Common myeloid progenitor, CD34-positive (primary cell): ENCODE data around the gene NIPSNAP2.
"Not testable (repeated sequence)": the region's sequence is repeated elsewhere in the genome, so short reads cannot be mapped to it uniquely, and the experiment has no call there.

Experiments used
- CTCF ChIA-PET: fragments of 350-600 bp; sonication (Branson Sonifier 250); formaldehyde crosslinking; loops from one replicate; lab custom pipeline; 2021; ENCODE audit warnings: antibody characterized with exemption; lab: Charles Lee
- POLR2A ChIA-PET: fragments of 350-600 bp; sonication (Branson Sonifier 250); formaldehyde crosslinking; loops from one replicate; lab custom pipeline; 2021; ENCODE audit warnings: antibody characterized with exemption; lab: Charles Lee
- DNase-seq, 3 donors: peaks; one replicate each; pipeline versions ENCODE4 v3.0.0 to v3.0.0-alpha.2; 2013
- H3K27ac ChIP-seq, 2 experiments: 1 replicate in 1 of 2; 2 replicates in 1 of 2; pipeline ENCODE4 v1.7.0; 2013; ENCODE audit warnings: inconsistent platforms in 2 of 2, low read length in 2 of 2, mild to moderate bottlenecking in 2 of 2, low read depth in 1 of 2, moderate library complexity in 1 of 2; ENCODE audit not compliant: severe bottlenecking in 2 of 2, insufficient read depth in 1 of 2, poor library complexity in 1 of 2
- H3K27me3 ChIP-seq, 5 experiments: replicated peaks in 2 of 5; 1 replicate in 3 of 5; 2 replicates in 2 of 5; pipeline versions ENCODE4 v1.6.1 to v1.7.0; 2013; ENCODE audit warnings: low read length in 4 of 5, mild to moderate bottlenecking in 2 of 5, moderate library complexity in 2 of 5, inconsistent platforms in 1 of 5; ENCODE audit not compliant: insufficient read depth in 5 of 5, control insufficient read depth in 4 of 5
- H3K36me3 ChIP-seq, 4 experiments: 1 replicate in 2 of 4; 2 replicates in 2 of 4; pipeline versions ENCODE4 v1.6.1 to v1.7.0; 2013; ENCODE audit warnings: low read length in 3 of 4, control low read depth in 1 of 4, mild to moderate bottlenecking in 1 of 4; ENCODE audit not compliant: control insufficient read depth in 4 of 4, insufficient read depth in 4 of 4
- H3K4me1 ChIP-seq, 4 experiments: 1 replicate in 3 of 4; 2 replicates in 1 of 4; pipeline versions ENCODE4 v1.6.1 to v1.7.1; 2013; ENCODE audit warnings: low read length in 3 of 4, mild to moderate bottlenecking in 3 of 4, control low read depth in 1 of 4, inconsistent platforms in 1 of 4, moderate library complexity in 1 of 4; ENCODE audit not compliant: control insufficient read depth in 4 of 4, insufficient read depth in 4 of 4; ENCODE audit errors: control extremely low read depth in 1 of 4
- H3K4me3 ChIP-seq, 7 experiments: 1 replicate in 4 of 7; 2 replicates in 3 of 7; pipeline versions ENCODE4 v1.5.1 to v1.7.0; 2013; ENCODE audit warnings: mild to moderate bottlenecking in 7 of 7, low read length in 6 of 7, moderate library complexity in 6 of 7, inconsistent platforms in 2 of 7, low read depth in 2 of 7, control low read depth in 1 of 7; ENCODE audit not compliant: insufficient read depth in 4 of 7, control insufficient read depth in 1 of 7; ENCODE audit errors: extremely low read depth in 1 of 7
- H3K9me3 ChIP-seq, 5 experiments: 1 replicate in 4 of 5; 2 replicates in 1 of 5; pipeline versions ENCODE4 v1.6.1 to v1.7.1; 2013; ENCODE audit warnings: low read length in 4 of 5, mild to moderate bottlenecking in 2 of 5, inconsistent platforms in 1 of 5, low read depth in 1 of 5, moderate library complexity in 1 of 5; ENCODE audit not compliant: control insufficient read depth in 4 of 5, insufficient read depth in 2 of 5; ENCODE audit errors: control extremely low read depth in 1 of 5
- WGBS: methylation state at CpG from one replicate; pipeline ENCODE4 v1.1.5; 2013; ENCODE audit not compliant: insufficient coverage; 5-methylcytosine and 5-hydroxymethylcytosine counted together

NIPSNAP2 gene

DNA sequence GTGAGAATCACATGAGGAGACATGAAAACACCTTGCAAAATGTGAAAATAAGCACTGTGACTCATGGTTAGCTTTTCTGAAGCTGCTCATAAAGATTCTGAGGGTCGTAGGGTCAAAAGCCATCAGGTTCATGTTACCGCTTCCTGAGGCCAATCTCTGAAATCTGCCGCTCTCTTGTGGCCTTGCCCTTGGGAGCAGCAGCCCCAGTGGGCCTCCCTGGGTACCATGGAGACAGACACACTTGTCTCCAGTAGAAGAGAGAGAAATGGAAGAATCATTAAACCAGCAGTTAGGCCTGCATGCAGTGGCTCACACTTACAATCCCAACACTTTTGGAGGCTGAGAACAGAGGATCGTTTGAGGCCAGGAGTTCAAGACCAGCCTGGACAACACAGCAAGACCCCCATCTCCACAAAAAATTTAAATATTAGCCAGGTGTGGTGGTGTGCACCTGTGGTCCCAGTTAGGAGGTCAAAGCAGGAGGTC, 42.8 kb downstream of the NIPSNAP2 start:
- Histone ChIP-seq H3K4me3 (no peak overlapping the region), H3K27me3 (no peaks in the 10 kb centered on the region), H3K4me1 (no peaks in the 10 kb centered on the region), H3K36me3 (peaks cover 0 to 6% (median 2%) of the 10 kb centered on the region in 4 experiments), H3K9me3 (no peaks in the 10 kb centered on the region), H3K27ac (no peak overlapping the region)
- 81% methylated on average over 3 of the region's 4 CpGs for WGBS
- no peak for DNase-seq
- ChIA-PET CTCF (interaction anchor here (0.7 to 10.2 kb wide), 5 partner anchors 8 to 66 kb away, joined by 3 to 123 read pairs (median 4); no protein-coding TSS in a partner anchor), POLR2A (no interaction called here)

DNA sequence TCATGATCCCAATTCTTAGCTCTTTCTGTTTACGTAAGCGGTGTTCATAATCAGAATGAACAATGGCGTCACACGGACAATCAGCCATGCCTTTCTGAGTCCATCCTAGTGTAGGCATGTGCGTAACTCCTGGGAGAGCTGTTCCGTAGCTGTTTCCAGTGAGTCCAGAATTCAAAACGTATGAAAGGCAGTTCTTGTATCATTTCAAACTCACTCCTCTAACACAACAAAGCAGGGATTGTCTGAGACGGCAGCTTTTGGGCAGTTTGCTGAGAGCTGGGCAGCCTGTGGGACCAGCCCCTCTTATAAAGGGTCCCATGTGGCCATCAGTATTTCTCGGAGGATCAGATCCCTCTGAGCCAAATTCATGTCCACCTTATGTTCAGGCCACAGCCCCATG, 43.5 kb downstream of the NIPSNAP2 start:
- Histone ChIP-seq H3K27me3 (no peaks in the 10 kb centered on the region), H3K4me3 (no peak overlapping the region), H3K36me3 (peaks cover 0 to 7% (median 3%) of the 10 kb centered on the region in 4 experiments), H3K4me1 (no peaks in the 10 kb centered on the region), H3K27ac (no peak overlapping the region), H3K9me3 (no peaks in the 10 kb centered on the region)
- ChIA-PET POLR2A (no interaction called here), CTCF (interaction anchor here (1.8 to 10.2 kb wide), 2 partner anchors 55 to 65 kb away, joined by 6 to 123 read pairs; no protein-coding TSS in a partner anchor)
- 100% methylated on average over 5 of the region's 9 CpGs for WGBS
- DNase-seq = no peak

DNA sequence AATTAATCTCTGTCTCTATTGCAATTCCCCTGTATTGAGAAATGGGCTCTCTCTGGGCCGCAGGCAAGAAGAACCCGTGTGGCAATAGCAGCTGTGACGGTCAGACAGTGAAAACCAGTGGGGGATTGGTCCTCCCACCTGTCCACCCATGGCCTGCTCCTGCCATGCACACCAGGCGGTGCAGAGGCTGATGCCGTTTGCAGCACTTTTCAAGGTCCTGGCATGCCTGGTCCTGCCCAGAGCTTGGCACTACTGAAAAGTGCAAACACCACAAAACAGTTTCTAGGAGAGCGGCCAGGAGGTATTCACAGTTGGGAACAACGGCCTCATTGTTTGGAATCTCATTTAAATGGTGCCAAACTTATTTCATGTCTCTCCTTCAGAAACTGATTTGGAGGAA, 45.3 kb downstream of the NIPSNAP2 start:
- ChIA-PET CTCF (interaction anchor here (0.9 kb wide), 1 partner anchor 67 kb away, joined by 3 read pairs; no protein-coding TSS in a partner anchor), POLR2A (interaction anchor here (0.6 kb wide), 1 partner anchor 100 kb away, joined by 3 read pairs; no protein-coding TSS in a partner anchor)
- Histone ChIP-seq H3K27me3 (no peaks in the 10 kb centered on the region), H3K4me3 (no peak overlapping the region), H3K4me1 (no peaks in the 10 kb centered on the region), H3K9me3 (no peaks in the 10 kb centered on the region), H3K27ac (no peak overlapping the region), H3K36me3 (peaks cover 0 to 15% (median 6%) of the 10 kb centered on the region in 4 experiments)
- no peak for DNase-seq
- 89% methylated on average over 5 of the region's 7 CpGs for WGBS

DNA sequence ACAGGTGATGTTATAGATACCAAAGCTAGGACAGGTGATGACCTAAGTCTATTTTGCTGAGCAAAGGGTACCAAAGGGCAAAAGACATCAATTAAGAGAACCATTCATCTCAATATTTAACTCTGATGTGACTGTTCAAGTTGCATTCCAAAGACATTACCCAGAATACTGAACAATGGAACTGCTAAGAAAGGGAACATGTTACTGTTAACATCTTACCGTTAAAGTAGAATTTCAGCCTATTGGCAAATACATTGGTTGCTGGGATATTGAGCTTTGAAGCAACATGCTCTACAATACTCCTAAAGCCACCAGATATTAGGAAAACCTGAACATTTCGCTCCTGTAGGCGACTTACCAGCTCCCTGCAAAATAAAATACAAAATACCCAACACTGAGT, 52.6 kb downstream of the NIPSNAP2 start:
- H3K36me3 ChIP-seq = peaks cover 0 to 31% (median 13%) of the 10 kb centered on the region in 4 experiments
- H3K9me3 ChIP-seq, H3K4me1 ChIP-seq, POLR2A ChIA-PET, CTCF ChIA-PET, DNase-seq, H3K27me3 ChIP-seq, H3K4me3 ChIP-seq, H3K27ac ChIP-seq: not testable (repeated sequence)
- WGBS = no CpG with 5 or more reads among the region's 3 CpGs

DNA sequence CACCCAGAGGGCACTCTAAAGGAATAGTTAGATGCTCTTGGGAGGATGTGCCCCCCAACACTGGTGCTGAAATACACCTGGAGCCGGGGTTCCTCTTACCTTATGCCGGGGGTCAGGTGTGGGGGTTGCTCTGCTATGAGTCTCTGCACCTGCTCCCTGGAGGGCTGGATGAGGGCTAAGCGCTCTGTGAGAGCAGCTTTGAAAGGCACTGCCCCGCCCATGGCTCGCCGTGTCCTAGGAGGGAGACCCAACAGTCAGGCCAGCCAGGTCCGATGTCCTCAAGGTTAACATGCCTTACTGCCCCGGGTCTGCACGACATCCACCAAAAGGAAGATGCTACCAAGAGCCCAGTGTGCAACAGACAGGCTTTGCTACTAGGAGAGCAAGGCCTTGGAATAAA, 55.1 kb downstream of the NIPSNAP2 start:
- POLR2A ChIA-PET = no interaction called here
- CTCF ChIA-PET = interaction anchor here (1.7 kb wide), 1 partner anchor 54 kb away, joined by 4 read pairs; no protein-coding TSS in a partner anchor

DNA sequence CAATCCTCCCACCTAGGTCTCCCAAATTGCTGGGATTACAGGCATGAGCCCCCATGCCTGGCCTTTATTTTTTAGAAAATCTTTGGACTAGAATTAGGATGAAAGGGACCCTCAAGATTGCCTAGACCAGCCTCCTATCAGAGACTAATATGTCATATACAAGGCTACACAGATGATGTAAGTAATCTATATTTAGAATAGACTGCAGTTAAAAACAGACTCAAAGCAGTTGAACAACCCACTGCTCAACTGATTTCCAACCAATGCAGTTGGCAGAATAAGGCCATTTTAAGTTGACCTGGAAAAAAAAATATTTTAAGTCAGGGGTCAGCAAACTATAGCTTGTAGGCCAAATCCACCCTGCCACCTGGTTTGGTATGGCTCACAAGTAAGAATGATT, 59.1 kb downstream of the NIPSNAP2 start:
- Histone ChIP-seq H3K4me1 (no peaks in the 10 kb centered on the region), H3K4me3 (no peak overlapping the region), H3K27me3 (no peaks in the 10 kb centered on the region), H3K9me3 (no peaks in the 10 kb centered on the region), H3K27ac (no peak overlapping the region), H3K36me3 (peaks cover 4 to 25% (median 13%) of the 10 kb centered on the region in 4 experiments)
- ChIA-PET POLR2A (no interaction called here), CTCF (interaction anchor here (1.5 kb wide), 1 partner anchor 7 kb away, joined by 3 read pairs; no protein-coding TSS in a partner anchor)
- DNase-seq = no peak

More for the DNA sequence above, 55.1 kb downstream of the NIPSNAP2 start:
- Histone ChIP-seq H3K4me3 (no peak overlapping the region), H3K27ac (no peak overlapping the region), H3K36me3 (peaks cover 4 to 25% (median 10%) of the 10 kb centered on the region in 4 experiments), H3K4me1 (no peaks in the 10 kb centered on the region), H3K27me3 (no peaks in the 10 kb centered on the region), H3K9me3 (no peaks in the 10 kb centered on the region)
- DNase-seq = no peak
- WGBS = 97% methylated on average over 8 of the region's 9 CpGs

DNA sequence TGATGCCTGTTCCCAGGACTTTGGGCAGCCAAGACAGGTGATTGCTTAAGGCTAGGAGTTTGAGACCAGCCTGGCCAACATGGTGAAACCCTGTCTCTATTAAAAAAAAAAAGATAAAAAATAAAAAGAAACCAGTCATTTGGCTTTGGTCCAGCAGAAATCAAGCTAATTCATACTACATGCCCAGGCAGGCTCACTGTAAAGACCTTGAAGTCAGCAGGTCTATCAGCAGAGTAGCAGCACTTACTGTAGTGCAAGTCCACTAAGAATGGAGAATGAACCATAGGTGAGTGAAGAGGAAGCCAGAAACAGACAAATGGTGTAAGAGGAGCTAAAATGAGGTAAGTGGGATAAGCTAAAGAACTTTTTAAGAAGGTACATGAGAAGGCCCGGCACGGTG, 62.2 kb downstream of the NIPSNAP2 start:
- DNase-seq = no peak
- no peaks in the 10 kb centered on the region for H3K4me1 ChIP-seq
- no peaks in the 10 kb centered on the region for H3K27me3 ChIP-seq
- CTCF ChIA-PET = interaction anchor here (0.6 kb wide), 1 partner anchor 49 kb away, joined by 3 read pairs; no protein-coding TSS in a partner anchor
- H3K36me3 ChIP-seq = peaks cover 2 to 20% (median 12%) of the 10 kb centered on the region in 4 experiments
- no peak overlapping the region for H3K4me3 ChIP-seq
- POLR2A ChIA-PET = no interaction called here
- no peak overlapping the region for H3K27ac ChIP-seq
- WGBS = 100% methylated on average over 1 of the region's 2 CpGs
- H3K9me3 ChIP-seq = no peaks in the 10 kb centered on the region
